Measurements from ENCODE around the gene TTC34. TPM values are rescaled to one million over a fixed set of nuclear protein-coding genes. Genes with fewer than 3 reads are reported as not detected.

The TTC34 gene
- total and polyA plus RNA-seq, 9 of the 15 experiments (the other 6 are each of a cell fraction or from before 2014, with no cell fraction given): 0.03 to 0.38 (median 0.05) TPM; not detected in 2

DNA sequence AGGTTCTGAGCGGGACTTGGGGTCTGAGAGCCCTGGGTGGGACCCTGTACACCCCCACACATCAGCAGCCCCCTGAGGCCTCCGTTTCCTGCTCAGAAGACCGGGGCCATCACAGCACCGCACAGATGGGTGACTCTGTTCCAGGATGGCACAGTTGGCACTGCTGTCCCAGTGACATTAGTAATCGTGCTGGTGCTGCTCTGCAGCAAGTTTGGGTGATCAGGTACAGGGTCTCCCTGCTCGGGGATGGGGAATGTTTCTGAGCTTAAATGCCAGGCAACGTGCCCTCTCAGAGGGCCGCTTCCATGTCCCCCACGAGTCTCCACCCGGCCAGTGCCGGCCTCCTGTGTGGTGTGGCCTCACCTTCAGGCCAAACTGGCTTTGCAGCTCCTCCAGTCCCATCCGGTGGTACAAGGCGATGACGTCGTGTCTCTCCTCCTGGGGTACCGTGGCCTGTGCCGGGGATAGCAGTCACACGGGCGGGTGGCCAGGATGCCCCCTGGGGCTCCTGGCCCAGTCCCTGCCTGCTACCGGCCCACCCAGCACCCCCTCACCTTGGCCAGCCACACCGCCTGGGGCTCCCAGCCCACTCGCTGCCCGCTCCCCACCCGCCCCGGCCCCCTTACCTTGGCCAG, 197.9 kb downstream of the TTC34 start:
- Histone ChIP-seq H2AFZ (ENCODE audit: low read depth, low read length) (no peak overlapping the region), H3K36me3 (ENCODE audit: control insufficient read depth, insufficient read depth, low read length) (no peaks in the 10 kb centered on the region), H3K9me3 (replicated peaks; ENCODE audit: control insufficient read depth, insufficient read depth, low read depth, low read length) (no peaks in the 10 kb centered on the region), H3K27me3 (ENCODE audit: control insufficient read depth in 2 of 2, insufficient read depth in 2 of 2, low read length in 2 of 2) (peaks cover 30 to 46% of the 10 kb centered on the region in 2 experiments), H3K4me1 (replicated peaks in 1 of 2; ENCODE audit: control insufficient read depth in 2 of 2, insufficient read depth in 2 of 2, low read length in 2 of 2) (peaks cover 0 to 26% of the 10 kb centered on the region in 2 experiments; a peak in 2 of 5 replicates), H3K9me1 (ENCODE audit: control insufficient read depth, insufficient read depth, low read length) (no peaks in the 10 kb centered on the region), H3K27ac (ENCODE audit: extremely low read depth, low read depth, low read length) (no peak overlapping the region), H4K20me1 (replicated peaks; ENCODE audit: control insufficient read depth, insufficient read depth, low read length) (0 out of 2 replicates have a peak, but pooled peaks cover 9% of the 10 kb centered on the region), H3K4me3 (no peak overlapping the region), H3K4me2 (ENCODE audit: insufficient read depth, low read length) (no peak overlapping the region), H3K9ac (ENCODE audit: insufficient read depth in 1 of 2, low read depth in 2 of 2, low read length in 2 of 2) (no peak overlapping the region), H3K79me2 (ENCODE audit: control insufficient read depth, insufficient read depth, low read length) (no peaks in the 10 kb centered on the region)
- ATAC-seq (no peak), DNase-seq (ENCODE audit: extremely low read depth in 1 of 4, low spot score in 3 of 4) (no peak), FAIRE-seq (no peak)
- no TSS peak for BruUV-seq (replicated peaks)
- CTCF ChIA-PET (ENCODE audit: low intra/inter-chr PET ratio): no interaction called here
- POLR2A ChIA-PET: no interaction called here
- in situ Hi-C loops (cut with MboI) (no loop called here), intact Hi-C loops (cut with micrococcal nuclease) (no loop called here)
- 3% methylated on average over 18 of the region's 25 CpGs for WGBS (ENCODE audit: insufficient coverage, low coverage, missing lambda C conversion rate)
- TF ChIP-seq, protein P1, sequence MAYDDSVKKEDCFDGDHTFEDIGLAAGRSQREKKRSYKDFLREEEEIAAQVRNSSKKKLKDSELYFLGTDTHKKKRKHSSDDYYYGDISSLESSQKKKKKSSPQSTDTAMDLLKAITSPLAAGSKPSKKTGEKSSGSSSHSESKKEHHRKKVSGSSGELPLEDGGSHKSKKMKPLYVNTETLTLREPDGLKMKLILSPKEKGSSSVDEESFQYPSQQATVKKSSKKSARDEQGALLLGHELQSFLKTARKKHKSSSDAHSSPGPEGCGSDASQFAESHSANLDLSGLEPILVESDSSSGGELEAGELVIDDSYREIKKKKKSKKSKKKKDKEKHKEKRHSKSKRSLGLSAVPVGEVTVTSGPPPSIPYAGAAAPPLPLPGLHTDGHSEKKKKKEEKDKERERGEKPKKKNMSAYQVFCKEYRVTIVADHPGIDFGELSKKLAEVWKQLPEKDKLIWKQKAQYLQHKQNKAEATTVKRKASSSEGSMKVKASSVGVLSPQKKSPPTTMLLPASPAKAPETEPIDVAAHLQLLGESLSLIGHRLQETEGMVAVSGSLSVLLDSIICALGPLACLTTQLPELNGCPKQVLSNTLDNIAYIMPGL (CRISPR knock-in tag; IDR thresholded peaks at IDR 0.05): no peak
- TF ChIP-seq ARID2 (IDR thresholded peaks at IDR 0.05) (no peak), ZNF316 (IDR thresholded peaks at IDR 0.05) (no peak), ZNF23 (CRISPR knock-in tag; IDR thresholded peaks at IDR 0.05) (no peak), SNRNP70 (optimal IDR thresholded peaks at IDR 0.05; ENCODE audit: low read depth, low read length) (no peak), ZNF41 (CRISPR knock-in tag; conservative IDR thresholded peaks at IDR 0.05) (no peak), FIP1L1 (IDR thresholded peaks at IDR 0.05; ENCODE audit: low read depth, low read length, poor library complexity, severe bottlenecking) (no peak), RBBP5 (IDR thresholded peaks at IDR 0.05; ENCODE audit: borderline replicate concordance, insufficient read depth, low read length, poor library complexity, severe bottlenecking) (no peak), ZNF282 (CRISPR knock-in tag; IDR thresholded peaks at IDR 0.05) (no peak), MYBL2 (IDR thresholded peaks at IDR 0.05; ENCODE audit: low read depth) (no peak), MYBL2 (CRISPR knock-in tag; IDR thresholded peaks at IDR 0.05; ENCODE audit: borderline replicate concordance) (no peak)
- TF ChIP-seq, protein P2, sequence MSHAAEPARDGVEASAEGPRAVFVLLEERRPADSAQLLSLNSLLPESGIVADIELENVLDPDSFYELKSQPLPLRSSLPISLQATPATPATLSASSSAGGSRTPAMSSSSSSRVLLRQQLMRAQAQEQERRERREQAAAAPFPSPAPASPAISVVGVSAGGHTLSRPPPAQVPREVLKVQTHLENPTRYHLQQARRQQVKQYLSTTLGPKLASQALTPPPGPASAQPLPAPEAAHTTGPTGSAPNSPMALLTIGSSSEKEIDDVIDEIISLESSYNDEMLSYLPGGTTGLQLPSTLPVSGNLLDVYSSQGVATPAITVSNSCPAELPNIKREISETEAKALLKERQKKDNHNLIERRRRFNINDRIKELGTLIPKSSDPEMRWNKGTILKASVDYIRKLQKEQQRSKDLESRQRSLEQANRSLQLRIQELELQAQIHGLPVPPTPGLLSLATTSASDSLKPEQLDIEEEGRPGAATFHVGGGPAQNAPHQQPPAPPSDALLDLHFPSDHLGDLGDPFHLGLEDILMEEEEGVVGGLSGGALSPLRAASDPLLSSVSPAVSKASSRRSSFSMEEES (CRISPR knock-in tag; IDR thresholded peaks at IDR 0.05): no peak
- TF ChIP-seq, protein P3, sequence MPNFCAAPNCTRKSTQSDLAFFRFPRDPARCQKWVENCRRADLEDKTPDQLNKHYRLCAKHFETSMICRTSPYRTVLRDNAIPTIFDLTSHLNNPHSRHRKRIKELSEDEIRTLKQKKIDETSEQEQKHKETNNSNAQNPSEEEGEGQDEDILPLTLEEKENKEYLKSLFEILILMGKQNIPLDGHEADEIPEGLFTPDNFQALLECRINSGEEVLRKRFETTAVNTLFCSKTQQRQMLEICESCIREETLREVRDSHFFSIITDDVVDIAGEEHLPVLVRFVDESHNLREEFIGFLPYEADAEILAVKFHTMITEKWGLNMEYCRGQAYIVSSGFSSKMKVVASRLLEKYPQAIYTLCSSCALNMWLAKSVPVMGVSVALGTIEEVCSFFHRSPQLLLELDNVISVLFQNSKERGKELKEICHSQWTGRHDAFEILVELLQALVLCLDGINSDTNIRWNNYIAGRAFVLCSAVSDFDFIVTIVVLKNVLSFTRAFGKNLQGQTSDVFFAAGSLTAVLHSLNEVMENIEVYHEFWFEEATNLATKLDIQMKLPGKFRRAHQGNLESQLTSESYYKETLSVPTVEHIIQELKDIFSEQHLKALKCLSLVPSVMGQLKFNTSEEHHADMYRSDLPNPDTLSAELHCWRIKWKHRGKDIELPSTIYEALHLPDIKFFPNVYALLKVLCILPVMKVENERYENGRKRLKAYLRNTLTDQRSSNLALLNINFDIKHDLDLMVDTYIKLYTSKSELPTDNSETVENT (CRISPR knock-in tag; IDR thresholded peaks at IDR 0.05): no peak
